Fibroblast of peridontal ligament (primary cell): Measurements from ENCODE around the gene DRG2.

Experiments
- DNase-seq: peaks from one replicate; pipeline ENCODE4 v3.0.0-alpha.2; 2010; ENCODE audit errors: extremely low read depth

Gene DRG2

GRCh38 chr17:18074566-18075272 lies 13.0 kb upstream of the DRG2 start:
- no peak for DNase-seq

GRCh38 chr17:18076936-18077335 lies 10.8 kb upstream of the DRG2 start:
- DNase-seq = peak; percentile 23

- no peak for DNase-seq
These were observed 8.2 kb upstream of the DRG2 start for GRCh38 chr17:18079543-18079942.

- DNase-seq = no peak
These were observed 3.5 kb upstream of the DRG2 start for GRCh38 chr17:18084256-18084655.

GRCh38 chr17:18089613-18090012 lies 1.9 kb downstream of the DRG2 start:
- DNase-seq = no peak

GRCh38 chr17:18093616-18094408 lies 6.1 kb downstream of the DRG2 start:
- DNase-seq = peak; percentile 50

- DNase-seq = no peak
These were observed 6.7 kb downstream of the DRG2 start for GRCh38 chr17:18094409-18094807.

- DNase-seq = no peak
These were observed 11.8 kb downstream of the DRG2 start for GRCh38 chr17:18099516-18099915.

GRCh38 chr17:18100616-18101015 lies 12.9 kb downstream of the DRG2 start:
- no peak for DNase-seq

- no peak for DNase-seq
These were observed 14.1 kb downstream of the DRG2 start for GRCh38 chr17:18101828-18102227.

- no peak for DNase-seq
These were observed 14.9 kb downstream of the DRG2 start for GRCh38 chr17:18102640-18103039.

- DNase-seq = no peak
These were observed 17.3 kb downstream of the DRG2 start for GRCh38 chr17:18105027-18105426.

- DNase-seq = no peak
These were observed 17.8 kb downstream of the DRG2 start for GRCh38 chr17:18105595-18105994.

- no peak for DNase-seq
These were observed 18.5 kb downstream of the DRG2 start for GRCh38 chr17:18106211-18106610.

GRCh38 chr17:18107061-18107790 lies 19.5 kb downstream of the DRG2 start:
- no peak for DNase-seq

GRCh38 chr17:18107971-18108370 lies 20.2 kb downstream of the DRG2 start:
- no peak for DNase-seq

GRCh38 chr17:18108401-18109312 lies 20.9 kb downstream of the DRG2 start, which contains the start of gene MYO15A:
TSS of gene MYO15A (plus strand) at chr17:18108756. CDS start at chr17:18118801, 10,045 bp downstream.
- DNase-seq = no peak

GRCh38 chr17:18109935-18110485 lies 22.3 kb downstream of the DRG2 start:
- DNase-seq = no peak

GRCh38 chr17:18110636-18111145 lies 22.9 kb downstream of the DRG2 start:
- no peak for DNase-seq

GRCh38 chr17:18111330-18111971 lies 23.7 kb downstream of the DRG2 start:
- DNase-seq = no peak
